Activated CD4-positive, CD25-positive, alpha-beta regulatory T cell treated with anti-CD3 and anti-CD28 coated beads, Interleukin-2, amount 50 U/mL, for 24 hours (primary cell): Measurements from ENCODE around the gene RIC1.
"Not testable (repeated sequence)": the region's sequence is repeated elsewhere in the genome, so short reads cannot be mapped to it uniquely, and the experiment has no call there.

ENCODE experiments used
- ATAC-seq, 2 donors: fragments of 150-1000 bp; cut with Tn5 transposase; one replicate each; pipeline ENCODE4 v1.10.0; 2021; ENCODE audit warnings: mild to moderate bottlenecking in 1 of 2, moderate library complexity in 1 of 2

The RIC1 gene

DNA sequence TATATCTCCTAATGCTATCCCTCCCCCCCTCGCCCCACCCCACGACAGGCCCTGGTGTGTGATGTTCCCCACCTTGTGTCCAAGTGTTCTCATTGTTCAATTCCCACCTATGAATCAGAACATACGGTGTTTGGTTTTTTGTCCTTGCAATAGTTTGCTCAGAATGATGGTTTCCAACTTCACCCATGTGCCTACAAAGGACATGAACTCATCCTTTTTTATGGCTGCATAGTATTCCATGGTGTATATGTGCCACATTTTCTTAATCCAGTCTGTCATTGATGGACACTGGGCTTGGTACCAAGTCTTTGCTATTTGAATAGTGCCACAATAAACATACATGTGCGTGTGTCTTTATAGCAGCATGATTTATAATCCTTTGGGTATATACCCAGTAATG is 93.8 kb downstream of the RIC1 start:
- not testable (repeated sequence) for ATAC-seq

DNA sequence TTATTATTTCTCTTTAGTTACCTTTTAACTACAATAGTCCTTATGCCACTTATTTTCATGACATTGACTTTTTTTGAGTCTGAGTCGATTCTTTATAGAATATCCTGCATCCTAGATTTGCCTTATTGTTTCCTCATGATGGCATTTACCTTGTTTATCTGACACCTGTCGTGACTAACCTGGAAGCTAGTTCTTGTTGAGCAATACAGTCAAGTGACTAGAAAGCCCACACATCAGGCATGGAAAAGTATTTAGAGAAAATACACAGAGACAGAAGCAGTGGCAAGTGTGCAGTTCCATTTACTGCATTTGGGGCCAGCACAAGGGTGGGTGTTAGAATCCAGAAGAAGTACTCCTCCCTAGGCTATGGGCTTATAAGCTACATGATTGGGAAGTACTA is 106.2 kb downstream of the RIC1 start:
- no peak for ATAC-seq

DNA sequence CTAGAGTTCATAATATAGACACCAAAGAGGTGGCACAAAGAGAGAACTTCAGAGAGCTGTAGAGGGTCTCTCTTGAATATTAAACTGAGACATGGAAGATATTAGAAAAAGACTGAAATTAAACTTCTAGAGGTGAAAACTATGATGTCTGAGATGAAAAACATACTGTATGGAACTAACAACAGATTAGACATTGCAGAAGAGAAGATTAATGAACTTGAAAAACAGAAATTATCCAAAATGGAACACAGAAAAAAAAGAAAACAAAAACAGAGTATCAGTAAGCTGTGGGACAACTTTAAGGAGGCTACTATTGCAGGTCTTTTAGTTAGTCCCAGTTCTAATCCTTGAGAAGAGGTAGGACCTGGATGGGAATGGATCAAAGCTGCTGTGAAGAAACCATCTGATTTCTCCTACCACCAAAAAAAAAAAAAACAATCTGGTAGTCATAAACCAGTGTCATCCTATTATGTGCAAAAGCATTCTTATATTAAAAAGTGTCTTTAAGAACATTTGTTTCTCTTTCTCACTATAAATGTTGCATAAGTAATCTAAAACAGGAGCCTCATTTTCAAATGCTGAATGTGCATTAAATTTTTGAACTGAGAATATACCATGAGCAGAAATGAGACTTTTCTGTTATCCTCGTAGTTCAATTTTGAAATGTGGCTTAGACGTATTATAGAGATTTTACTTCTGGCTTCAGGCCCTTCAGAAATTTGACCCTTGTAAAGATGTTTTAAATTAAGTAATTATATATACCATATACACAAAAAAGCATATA is 107.8 kb downstream of the RIC1 start:
- ATAC-seq, result no peak

DNA sequence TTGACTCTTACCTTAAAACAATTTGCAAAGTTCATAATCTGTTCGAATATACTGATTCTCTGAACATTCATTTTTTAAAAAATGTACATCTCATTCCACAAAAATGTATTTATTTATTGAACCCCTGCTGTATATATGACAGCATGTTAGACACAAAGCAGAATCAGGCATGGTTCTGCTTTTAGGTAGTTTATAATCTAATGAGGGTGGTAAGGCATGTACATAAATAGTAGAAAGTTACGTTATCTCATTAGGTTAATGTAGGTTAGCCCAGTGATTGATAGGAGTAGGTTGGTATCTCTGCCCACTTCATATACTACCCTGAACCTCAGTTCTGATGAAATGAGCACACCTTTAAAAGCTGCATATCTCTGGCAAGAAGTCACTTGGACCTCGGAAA is 114.2 kb downstream of the RIC1 start:
- no peak for ATAC-seq

DNA sequence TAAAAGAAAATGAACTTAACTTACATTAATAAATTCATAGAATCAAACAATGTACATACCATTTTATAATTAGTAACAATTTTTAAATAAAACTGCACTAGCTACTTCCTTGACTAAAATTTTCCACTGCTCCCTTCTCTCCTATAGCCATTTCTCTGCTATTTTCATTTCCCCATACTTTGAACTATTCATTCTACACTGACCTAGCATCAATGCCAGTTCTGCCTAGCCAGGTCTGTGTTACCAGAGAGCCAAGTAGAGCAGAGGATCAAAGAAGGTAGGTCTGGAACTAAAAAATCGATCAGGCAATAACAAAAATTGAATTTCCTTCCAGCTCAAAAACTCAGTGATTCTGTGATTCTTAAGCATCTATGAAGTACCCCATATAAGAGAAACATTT is 119.5 kb downstream of the RIC1 start:
- ATAC-seq, result no peak

DNA sequence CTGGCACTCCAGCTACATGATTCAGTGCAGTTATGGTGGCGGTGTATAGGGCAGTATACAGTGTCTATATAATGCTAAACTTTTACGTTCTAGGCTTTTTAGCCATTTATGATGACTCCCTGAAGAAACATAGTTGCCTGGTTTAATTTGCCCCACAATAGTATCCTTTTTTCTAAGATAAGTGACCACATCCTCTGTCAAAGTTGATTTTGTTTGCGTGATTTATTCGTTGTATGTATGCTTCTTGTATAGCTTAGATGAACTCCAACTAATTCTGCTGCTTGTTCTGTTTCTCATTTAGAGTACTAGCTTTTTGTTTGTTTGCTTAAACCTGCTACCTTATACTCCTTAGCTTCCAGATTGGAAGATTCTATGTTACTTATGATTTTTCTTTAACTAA is 120.4 kb downstream of the RIC1 start:
- ATAC-seq, result no peak

DNA sequence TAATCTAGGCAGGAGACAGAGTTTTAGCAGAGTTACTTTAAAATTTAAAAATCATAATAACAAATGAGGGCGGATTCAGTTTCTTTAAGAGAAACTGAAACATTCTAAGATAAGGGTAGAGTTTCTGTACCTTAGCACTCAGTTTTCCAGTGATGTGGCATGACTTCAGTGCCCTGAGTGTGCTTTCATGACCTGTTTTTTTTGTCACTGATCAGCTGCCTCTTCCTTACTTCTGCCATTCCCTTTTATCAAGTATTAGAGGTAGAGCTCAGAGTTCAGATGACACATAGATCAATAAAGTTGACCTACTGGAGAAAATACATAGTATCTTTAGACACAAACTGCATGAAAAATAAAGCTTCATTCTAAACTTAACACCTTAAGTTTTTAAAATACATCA is 121.7 kb downstream of the RIC1 start:
- ATAC-seq, result no peak

DNA sequence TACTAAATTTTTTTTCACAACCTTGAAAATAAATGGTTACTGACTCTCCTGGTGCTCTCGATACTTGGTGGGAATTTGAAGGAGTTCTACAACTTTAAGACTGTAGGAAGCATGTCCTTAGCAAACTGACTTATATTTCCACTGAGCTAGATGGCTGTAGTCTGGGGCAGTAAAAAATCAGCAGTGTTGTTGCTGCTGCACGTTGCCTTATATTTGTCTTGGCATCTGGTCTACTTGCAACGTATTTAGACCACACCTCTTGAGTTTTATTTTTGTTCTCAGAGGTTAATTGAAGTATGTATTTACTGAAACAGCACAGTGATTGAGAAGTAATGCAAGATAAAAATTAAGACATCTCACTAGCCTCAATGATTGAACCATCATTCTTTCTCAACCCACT is 127.7 kb downstream of the RIC1 start:
- ATAC-seq, result no peak

DNA sequence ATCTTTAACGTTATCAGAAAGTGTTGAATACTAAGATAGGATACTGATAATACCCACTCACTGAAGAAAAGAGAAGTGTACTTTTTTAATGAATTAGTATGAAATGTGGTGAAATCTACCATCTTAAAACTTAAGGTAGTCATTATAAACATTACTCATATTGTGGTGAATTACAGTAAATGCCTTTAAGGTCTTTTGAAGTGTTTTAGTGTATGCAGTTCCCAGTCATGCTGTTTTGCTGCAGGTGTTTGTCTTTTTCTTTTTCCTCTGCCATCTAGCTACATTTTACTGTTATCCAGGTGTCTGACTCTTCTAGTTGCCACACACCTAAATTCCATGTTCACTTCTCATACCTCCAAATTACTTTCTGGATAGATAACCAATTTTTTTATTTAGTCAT is 131.4 kb downstream of the RIC1 start:
- ATAC-seq, result no peak

DNA sequence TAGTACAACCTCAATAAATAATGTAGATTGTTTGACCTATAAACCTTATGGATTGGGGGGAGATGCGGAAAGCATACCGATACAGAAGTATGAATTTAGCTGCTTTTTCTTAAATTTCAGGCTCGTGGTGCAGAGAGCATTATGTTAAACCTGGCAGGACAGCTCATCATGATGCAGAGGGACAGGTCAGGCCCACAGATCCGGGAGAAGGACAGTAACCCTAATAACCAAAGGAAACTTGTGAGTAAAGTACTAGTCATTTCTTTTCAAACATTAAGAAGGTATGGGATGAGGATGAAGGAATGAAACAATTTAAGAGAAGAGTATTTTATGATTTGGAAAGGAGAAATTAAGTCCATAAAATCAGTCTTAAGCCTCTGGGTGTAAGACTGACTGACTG is 133.5 kb downstream of the RIC1 start:
- ATAC-seq, result no peak

DNA sequence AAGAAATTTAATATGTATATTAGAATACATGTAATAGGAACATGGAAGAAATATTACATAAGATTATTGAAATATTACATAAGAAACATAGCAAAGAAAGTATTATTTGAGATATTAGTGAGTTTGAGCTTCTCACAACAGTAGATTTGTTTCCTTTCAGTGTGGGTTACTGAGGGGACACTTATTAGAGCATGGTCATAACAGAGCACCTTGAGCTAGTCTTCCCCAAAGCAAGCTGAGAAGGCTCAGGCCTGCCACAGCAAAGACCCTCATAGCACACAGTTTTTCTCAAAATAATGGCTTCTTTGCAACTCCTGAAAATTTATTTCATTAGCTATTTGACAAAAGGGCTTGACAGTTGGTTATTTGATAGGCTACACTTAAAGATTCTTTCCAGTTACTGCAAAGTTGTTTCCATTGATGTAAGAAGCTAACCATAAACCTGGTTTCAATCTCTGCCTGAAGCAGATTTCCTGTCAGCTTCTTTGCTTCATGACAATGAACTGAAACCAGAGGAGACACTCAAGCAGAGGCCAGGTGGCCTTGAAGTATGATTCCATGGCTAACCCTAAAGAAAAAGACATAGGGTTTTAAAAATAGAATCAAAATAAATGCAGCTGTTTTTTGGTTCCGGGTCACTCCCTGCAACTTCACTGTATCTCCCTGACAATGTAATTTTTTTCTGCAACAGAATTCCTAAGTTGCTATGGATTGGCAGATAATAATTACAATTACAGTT is 135.4 kb downstream of the RIC1 start:
- ATAC-seq, result peak in 1 of 2 donors; percentile 12

DNA sequence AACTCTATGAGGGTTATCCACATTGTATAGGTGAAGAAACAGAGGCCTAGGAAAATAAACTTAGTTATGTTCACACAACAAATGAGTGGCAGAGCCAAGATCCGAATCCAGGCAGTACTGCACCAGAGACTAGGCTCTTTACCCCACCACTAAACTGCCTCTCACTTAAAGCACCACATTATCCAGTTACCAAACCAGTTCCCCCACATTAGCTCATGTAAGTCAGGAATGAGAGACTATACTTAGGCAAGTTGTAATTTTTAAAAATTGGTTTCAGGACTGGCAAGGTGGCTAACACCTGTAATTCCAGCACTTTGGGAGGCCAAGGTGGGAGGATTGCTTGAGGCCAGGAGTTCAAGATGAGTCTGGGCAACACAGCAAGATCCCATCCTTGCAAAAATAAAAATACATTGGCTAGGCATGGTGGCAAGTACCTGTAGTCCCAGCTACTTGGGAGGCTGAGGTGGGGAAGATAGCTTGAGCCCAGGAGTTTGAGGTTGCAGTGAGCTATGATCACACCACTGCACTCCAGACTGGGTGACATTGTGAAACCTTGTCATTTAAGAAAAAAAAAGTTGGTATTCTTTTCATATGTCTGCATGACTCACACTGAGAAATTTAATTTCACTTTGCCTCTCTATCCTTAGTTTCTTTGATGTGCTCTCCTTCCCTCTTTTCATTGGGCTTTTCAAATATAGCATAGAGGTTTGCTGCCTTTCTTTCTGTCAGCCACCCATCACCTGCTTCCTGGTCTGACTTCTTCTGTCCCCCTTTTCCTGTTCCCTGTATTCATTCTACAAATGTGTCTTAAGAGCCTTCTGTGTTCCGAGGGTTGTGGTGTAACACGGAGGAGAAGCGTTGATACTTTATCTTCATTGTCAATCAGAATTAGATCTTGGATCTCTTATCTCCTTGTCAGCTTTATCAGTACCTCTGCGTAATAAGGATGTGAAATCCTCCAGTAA is 139.3 kb downstream of the RIC1 start:
- ATAC-seq, result peak; percentile 69 to 91

DNA sequence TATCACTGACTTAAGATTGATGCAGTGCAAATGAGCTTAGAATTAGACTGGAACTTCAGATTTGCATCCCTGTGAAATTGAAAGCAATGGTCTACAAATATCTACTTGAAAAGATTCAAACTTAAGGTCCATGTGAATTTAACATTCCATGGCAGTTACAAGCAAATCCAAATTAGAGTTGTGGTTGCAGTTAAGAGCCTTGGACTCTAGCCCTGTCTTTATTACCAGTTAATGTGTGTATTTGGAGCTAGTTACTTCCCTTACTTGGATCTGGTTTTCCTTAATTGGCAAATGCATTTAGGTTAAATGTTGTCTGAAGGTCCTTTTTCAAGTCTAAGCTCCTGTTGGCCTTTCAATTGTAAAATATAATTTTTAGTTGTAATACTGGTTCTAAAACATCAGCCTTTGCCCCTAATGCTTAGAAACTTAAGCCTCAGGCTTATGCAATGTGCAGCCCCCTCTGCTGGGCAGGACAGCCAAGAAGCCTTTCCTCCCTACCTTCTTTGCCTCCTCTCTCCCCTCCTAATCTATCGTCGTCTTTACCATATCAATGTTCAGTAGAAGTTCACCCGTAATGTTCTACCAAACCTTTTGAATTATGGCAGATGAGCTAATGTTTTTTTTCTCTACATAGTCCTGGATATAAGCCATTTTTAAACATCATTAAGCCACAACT is 144.6 kb downstream of the RIC1 start:
- ATAC-seq, result no peak

DNA sequence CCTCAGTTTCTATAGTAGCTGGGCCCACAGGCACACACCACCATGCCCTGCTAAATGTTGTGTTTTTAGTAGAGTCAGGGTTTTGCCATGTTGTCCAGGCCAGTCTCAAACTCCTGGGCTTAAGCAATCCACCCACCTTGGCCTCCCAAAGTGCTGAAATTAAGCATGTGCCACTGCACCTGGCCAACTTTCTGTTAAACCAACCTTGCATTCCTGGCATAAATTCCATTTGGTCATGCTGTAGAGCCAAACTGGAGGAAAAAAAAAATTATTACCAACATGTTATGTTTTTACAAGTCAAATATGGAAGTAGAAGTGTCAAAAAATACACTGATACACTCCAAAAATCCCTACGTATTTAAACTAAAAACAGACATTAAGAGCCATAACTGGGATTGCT is 149.9 kb downstream of the RIC1 start:
- ATAC-seq, result no peak

DNA sequence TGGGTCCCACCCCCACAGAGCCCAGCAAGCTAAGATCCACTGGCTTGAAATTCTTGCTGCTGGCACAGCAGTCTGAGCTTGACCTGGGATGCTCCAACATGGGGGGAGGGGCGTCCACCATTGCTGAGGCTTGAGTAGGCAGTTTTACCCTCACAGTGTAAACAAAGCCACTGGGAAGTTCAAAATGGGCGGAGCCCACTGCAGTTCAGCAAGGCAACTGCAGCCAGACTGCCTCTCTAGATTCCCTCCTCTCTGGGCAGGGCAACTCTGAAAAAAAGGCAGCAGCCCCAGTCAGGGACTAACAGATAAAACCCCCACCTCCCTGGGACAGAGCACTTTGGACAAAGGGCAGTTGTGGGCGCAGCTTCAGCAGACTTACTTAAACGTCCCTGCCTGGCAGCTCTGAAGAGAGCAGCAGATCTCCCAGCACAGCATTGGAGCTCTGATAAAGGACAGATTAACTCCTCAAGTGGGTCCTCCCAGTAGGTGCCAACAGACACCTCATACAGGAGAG is 150.9 kb downstream of the RIC1 start:
- ATAC-seq, result not testable (repeated sequence)

DNA sequence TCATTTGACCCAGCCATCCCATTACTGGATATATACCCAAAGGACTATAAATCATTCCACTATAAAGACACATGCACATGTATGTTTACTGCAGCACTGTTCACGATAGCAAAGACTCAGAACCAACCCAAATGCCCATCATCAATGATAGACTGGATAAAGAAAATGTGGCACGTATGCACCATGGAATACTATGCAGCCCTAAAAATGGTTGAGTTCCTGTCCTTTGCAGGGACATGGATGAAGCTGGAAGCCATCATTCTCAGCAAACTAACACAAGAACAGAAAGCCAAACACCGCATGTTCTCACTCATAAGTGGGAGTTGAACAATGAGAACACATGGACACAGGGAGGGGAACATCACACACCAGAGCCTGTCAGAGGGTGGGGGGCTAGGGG is 154.5 kb downstream of the RIC1 start:
- ATAC-seq, result not testable (repeated sequence)

DNA sequence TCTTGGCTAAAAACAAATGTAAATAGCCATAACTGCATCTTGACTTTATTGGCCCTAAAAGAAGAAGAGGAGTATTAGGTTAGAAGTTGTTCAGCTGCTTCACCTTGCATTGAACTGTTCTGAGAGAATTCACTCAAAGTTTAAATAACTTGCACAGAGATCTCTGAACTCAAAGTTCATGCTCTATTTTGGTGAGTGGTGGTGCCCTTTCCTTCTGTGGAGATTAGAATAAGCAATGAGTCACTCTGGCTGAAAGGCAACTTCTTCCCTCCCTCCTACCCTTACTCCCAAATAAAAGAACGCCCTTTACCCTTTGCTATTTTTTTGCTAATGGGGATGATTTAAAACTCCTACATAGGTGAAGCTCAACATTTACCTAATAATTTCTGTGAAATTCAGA is 155.1 kb downstream of the RIC1 start:
- ATAC-seq, result no peak

DNA sequence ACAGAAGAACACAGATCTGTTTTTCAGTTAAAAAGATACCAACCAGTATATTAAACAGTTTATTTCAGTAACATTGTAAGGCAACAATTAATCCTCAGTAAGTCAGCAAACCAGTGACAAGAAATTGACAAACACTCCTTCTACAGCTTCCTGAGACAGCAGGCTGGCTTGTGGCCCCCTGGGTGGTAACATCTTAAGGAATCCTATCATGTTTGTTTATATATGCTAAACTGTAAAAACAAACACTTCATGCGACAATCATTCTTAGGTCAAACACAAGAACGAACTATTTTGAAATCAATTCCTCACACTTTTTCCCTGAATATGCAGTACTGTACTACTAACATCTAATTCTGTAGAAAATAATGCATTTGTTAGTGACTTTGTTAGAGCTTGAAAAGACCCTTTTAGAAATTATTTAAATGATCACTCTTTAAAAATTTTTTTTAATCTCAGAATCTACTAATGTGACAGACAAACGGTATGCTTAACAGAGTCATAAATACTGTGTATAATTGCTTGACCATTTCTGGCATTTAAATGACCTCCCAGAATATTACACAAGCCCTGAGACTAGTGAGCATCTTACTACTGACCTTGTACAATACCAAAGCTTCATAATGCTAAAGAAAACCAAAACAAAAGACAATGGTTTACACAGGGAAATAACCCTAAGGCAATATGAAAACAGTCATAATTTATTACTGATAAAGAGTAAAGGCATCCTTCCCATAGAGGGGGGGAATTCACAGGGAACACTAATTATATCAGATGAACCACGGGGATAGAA is 155.8 kb downstream of the RIC1 start:
- ATAC-seq, result no peak

DNA sequence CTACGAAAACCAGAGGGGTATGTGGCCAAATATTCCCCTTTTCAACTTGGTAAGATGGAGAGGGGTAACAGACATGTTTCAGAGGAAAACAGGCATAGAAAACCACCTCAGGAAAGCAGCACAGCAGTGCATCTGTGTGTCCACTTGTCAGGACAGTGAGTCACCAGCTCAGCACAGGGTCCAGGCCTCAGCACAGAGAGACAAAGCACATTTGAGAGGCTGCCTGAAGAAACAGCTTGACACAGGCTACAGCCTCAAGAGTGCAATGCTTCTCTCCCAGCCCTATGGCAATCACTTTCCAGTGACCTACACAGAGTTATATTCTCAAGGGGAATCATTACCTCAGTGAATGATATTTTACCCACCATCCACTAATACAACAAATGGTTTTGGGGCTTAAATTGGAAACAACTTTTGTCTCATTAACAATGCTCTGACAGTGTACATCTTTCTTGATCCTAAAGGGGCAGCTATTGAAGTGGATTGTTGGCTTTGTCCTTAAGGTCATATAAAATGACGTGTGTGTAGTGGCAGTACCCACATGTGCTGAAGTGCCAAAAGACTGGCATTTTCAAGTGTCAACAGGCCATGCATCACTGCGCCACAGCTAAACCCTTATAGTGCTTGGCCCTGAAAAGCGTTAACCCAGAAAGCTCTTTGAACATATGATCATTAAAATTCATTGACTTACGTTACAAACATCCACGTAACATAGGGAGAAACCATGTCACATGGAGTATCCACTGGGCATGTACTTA is 157.6 kb downstream of the RIC1 start:
- no peak for ATAC-seq

DNA sequence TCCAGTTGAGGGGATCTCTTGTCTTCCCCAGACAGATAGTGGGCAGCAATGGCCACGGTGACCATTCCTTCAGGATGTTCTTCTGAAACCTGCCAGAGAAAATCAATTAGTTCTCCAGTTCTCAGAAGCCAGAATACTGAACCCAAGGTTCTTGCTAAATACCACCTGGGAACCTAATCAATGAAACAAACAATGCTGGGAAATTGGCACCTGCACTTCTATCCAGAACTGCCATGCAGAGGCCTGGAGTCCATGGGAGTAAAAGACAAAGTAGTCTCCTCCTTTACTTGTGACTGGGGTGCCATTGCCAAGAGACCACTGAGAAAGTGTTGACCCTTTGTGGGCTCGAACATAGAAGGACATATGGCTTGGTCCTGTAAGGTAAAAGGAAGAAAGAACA is 158.3 kb downstream of the RIC1 start:
- no peak for ATAC-seq
